NCI-H2227 (cell line): ENCODE data around the gene SYT7.

Source experiments
- DNase-seq: peaks from one replicate; lab custom pipeline; 2025; ENCODE audit not compliant: unreplicated experiment; lab: John Stamatoyannopoulos, UW

Gene SYT7

DNA sequence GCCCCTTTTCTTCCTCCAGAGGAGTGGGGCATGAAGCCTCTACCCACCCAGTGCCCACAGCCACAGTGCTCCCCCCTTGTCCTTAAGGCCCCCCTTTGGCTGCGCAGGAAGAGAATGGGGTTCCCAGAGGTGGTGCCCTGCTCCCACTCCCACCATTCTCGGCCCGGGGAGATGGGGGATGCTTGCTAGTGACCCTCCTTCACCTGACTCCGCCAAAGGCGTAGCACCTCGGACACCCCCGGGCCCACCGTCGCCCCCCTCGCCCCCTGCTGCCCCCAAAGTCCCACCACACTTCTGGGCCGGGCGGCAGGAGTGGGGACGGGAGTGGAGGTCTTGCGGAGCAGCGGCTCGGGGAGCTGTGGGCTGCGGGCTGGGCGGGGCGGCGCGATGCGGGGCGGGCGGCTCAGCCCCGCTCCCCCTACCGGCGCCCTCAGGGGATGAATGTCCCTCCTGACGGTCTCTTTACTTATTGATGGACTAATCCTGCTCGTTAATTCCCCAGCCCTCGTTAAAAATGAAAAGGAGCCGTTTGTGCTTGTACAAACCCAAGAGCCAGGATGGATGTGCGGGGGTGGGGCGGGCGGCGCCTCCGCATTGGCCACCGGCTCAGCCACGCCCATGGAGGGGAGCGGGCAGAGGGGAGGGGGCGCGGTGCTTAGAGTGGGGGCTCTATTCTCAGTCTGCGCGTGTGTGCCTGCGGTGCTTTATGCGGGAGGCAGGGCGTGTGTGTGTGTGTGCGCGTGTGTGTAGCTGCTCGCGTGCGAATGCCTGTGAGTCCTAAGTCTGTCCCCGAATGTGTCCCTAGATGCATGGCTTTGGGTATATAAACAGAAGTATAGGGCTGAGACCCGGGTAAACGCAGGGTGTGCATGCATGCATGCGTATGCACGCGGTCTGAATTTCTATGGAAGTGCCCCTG, 25.6 kb downstream of the SYT7 start:
- peak; percentile 77 for DNase-seq

DNA sequence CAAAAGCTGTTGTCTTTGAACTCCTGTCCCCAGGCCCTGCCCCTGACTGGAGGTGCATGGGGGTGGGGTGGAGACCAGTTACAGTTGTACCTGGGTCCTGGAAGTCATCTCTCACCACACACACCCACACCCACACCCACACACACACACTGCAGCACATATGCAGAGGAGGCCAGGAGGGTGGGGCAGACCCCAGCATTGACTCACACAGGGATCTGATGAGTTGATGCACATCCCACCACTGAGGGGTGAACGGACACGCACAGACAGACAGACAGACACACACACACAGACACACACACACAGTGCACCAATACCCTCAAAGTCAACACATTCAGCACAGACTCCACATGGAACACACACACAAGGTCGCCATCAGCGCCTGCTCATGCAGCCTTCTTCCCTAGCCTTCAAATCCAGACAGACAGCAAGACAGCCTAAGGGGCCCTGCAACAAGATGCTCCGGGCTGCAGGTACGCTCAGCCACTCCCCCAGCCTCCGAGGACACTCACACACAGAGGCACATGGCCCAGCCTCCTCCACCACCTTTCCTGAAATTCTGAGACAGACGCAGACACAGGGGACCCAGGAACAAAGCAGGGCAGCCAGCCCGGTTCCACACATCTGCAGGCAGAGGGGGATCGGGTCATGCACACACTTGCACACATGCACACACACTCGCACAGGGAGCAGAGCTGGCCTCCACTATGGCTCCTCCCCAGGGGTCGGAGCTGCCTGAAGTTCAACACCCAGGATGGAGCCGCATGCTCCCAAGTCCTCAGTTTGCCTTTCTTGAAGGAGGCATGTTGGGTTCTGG, 26.5 kb downstream of the SYT7 start:
- no peak for DNase-seq

DNA sequence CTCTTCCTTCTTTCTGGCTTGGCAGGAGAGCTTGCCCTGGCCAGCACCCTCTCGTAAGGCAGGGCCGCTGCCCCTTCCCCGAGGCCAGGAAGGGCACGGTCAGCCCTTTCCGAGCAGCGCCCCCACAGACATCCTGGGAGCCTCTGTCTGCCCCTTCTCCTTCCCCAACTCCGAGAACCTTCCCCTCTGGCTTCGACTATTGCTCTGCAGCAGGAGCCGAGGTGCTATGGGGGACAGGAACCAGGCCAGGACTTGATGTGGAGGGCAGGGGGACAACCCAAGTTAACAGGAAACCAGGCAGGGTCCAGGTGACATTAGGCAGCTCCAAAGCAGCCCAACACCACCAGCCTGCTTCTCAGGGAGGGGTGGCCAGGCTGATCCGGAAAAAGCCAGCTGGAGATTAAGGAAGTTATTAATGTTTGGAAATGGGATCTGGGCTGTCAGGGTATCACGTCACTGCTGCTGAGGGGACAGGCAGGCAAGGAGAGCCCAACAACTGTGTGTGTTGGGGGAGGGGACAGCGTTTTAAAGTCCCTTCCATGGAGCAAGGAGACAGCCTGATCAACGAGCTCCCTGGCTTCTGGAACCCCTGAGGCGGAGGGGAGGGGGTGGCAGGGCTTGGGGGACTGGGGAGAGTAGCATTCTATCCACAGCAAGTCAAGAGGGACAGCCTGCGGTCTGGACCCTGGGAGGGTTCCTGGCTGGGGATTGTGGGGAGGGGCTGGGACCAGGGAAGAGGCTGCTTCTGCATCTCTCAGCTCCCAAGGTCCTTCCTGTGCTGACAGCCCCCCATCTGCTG, 27.3 kb downstream of the SYT7 start:
- DNase-seq = no peak

DNA sequence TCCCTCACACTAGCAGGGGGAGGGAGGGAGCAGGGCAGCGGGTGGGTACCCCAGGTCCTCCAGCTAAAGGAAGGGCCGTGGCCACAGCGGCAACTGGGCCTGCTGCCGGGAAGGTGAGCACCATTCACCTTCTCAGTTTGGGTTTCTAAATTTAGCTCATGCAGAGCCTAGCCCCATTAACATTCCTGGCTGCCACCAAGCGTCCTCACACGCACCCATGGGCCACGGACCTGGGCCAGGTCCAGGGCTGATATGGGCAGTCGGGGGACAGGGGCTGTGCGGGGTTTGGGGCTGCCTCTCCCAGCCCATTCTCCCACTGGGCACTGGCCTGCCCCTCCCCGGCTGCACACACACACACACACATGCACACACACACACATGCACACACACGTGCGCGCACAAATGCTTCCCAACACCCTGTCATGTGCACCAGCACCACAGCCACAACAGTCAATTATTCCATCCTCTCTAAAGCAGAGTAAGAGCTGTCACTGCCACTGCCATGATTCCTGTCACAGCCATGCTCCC, 28.7 kb downstream of the SYT7 start:
- peak; percentile 59 for DNase-seq

DNA sequence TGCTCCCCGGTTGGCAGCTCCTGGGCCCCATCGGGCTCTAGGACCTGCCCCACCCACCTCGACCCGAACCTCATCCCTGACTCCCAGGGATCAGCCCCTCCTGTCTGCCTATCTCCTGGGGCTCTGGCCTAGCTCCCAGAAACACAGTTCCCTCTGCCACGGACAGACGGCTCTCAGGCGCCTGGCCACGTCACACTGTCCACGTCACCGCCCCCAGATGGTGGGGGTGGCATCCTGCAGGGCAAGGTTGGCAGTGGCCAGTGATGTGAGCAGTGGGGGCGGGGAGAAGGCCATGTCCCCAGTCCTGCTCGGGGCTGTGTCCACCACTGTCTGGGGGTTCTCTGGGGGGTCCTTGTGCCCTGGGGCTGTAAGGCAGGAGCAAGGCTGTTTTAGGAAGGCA, 29.2 kb downstream of the SYT7 start:
- no peak for DNase-seq

DNA sequence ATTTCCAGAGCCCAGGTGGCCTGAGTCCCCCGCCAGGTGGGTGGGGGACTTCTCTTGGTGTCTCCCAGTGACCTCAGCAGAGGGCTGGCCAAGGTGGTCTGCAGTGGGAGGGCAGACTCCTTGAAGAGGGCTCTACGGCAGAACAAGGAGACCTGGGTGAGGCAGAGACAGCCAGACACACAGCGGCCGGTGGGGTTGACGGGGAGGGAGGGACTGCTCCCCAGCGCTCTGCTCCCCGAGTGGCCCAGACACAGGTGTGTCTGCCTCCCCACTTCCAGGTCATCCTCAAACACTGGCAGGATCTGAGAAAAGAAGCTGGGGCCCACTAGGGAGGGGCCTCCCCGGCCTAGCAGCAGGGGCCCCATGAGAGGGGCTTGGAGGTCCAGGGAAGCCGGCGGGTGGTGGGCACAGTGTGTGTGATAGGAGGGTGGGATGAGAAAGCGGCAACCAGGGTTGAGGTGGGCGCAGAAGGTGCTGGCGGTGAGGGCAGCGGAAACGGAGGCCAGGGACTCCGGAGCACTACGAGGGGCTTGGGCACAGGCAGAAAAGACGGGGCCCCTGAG, 30.1 kb downstream of the SYT7 start:
- DNase-seq = no peak

DNA sequence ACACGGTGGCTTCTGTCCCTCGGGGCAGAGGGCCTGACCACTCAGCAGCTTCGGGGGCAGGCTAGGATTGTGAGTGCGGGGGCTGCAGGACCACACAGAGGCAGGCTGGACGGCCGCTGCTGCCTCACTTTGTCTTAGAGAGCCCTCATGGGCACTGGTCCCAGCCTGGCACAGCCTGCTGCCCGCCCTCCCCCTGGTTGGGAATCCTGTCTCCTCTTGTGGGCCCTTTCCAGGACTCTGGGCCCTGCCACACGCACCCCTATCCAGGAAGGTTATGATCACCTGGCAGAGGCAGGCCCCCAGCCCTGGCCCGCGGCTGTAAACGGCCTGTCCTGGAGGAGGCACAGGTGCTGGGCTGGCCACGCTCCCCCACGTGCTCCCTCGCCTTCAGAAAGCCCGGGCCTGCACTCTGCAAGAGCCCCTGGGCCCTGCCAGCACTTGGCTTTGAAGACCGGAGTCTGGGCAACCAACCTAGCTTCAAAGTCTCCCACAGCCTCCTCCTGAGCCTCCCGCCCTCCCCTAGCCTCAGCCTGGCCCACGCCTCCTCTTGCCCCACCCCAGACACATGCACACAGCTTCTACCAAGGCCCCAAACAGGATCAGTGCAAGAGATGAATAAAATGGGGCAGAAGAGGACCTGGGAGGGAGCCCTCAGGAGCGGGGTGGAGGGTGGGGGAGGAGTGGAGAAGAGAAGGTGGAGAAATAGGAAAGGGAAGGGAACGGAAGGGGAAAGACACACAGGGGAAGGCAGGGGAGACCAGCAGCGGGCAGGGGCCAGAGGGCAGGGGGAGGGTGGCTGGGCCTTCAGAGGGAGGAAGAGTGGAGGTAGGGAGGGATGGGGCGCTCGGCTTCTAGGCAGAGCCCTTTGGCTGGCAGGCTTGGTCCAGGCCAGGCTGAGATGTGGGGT, 31.0 kb downstream of the SYT7 start:
- DNase-seq = no peak

DNA sequence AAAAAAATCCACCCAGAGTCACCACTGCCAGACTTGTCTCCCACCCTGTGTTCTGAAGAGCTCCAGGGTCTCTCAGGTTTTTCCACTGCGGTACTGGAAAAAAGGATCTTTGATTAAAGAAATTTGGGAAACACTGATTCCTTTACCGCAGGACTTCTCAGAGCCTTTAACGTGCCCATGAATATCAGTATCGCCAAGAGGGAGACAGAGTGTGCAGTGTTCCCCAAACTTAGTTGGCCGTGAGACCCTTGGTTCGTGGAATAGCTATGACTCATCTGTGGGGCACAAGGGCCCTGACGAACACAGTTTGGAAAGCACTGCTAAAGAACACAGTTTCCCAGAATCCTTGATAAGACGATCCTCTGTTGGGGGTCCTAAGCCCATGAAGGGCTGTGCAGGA, 31.7 kb downstream of the SYT7 start:
- no peak for DNase-seq

DNA sequence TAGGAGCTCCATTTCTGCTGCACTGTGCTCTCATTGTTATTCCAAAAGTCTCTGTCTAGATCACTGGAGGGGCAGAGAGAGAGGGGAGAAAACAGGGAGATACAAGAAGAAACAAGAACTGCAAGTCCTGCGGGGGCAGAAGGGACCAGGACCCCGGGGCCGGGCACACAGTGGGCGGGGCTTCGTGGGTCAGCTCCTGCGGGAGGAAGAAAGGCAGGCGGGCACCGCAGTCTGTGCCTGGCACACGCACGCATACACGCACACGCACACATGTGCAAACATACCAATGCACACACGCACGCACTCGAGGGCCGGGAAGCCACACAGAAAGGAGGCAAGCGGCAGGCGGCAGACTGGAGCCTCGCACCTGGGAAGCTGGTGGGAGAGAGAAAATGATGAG, 33.6 kb downstream of the SYT7 start:
- DNase-seq = no peak

DNA sequence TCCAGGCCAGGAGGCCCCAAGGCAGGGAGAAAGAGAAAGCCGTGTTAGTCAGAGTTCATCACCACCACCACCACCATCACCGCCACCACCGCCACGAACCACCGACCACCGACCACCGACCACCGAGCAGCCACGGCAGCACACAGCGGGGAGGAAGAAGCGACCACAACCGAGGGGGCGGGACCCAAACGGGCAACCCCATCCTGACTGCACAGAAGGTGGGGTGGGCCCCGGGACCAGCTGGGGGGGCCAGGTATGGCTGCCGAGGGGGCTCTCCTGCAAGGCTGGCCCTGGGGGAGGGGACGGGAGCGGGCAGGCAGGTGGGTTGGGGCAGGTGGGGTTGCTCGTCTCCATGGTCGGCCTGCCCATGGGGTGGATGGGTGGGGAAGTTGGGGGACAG, 34.2 kb downstream of the SYT7 start:
- DNase-seq = no peak

DNA sequence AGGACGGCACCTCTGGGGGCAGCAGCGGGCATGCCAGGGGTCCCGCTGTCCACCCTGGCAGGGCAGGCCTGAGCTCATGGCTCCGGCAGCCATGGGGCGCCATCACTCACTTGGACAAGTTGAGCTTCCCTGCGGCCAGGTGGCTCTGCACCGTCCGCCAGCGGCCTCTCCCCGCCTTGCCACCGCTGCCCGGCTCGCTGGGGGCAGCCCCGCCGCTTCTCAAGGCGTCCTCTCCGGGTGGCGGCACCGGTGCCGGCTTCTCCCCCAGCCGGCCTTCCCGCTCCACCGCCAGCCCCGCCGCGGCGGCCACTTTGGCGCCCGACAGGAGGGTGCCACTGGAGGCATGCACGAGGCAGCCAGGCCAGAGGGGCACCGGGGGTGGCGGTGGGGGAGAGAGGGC, 35.0 kb downstream of the SYT7 start:
- no peak for DNase-seq

DNA sequence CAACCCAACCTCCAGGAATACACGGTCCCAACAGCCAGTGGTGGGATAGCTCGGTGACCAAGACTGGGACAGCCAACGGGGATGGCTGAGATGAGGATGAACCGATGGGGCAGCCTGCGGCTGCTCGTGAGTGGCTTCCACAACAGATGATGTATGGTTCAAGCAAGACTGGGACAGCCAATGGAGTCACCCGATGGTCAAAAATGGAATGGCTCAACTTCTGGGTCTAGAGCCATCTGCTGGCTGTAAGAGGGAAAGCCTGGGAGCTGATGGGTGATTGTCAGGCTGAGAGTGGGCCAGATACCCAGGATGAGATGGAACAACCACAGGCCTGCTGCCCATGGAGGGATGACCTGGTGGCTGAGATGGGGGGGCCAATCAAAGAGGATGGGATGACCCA, 35.5 kb downstream of the SYT7 start:
- DNase-seq = peak; percentile 18

DNA sequence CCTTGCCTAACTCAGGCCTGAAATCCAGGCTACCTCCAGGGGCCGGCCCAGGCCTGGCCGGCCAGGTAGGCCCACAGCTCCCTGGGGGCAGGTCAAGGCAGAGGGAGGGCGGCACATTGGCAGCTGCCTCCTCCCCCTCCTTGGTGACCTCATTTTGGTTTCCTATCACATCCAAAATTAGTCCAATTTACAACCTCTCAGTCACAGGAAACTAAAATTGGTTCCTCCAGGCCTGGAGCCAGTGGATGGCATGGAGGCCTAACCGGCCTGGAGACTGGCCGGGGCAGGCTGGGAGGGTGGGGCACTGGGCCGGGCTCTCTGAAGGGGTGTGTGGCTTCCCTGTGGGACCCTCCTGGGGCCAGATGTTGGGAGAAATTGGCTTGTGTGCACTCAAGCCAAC, 36.4 kb downstream of the SYT7 start:
- no peak for DNase-seq

DNA sequence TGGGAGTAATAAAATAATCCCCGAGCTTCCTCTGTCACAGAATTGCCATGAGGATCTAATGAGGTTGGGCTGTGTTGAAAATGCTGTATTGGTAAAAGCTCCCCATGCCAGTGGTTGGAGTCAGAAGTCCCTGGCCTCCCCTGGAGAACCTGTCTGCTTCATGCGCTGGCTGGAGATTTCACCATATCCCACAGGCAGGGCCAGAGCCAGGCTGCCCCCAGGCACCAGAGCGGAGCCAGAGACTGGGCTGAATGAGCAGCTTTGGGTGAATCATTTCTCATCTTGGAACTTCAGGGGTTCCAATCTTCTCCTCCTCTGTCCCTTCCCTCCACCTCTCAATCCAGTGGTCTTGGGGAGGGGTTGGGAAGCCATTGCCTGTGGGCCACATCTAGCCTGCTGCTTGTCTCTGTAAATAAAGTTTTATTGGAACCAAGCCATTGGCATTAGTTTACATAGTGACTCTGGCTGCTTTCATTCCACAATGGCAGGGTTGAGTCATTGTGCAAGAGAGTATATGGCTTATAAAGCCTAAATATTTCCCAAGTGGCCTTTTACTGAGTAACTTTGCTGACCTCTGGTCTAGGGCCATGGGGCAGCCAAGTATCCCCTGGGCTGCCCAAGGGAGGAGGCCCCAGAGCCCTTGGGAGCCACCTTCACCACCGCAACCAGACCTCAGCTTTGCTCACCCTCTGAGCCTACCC, 37.1 kb downstream of the SYT7 start:
- no peak for DNase-seq

DNA sequence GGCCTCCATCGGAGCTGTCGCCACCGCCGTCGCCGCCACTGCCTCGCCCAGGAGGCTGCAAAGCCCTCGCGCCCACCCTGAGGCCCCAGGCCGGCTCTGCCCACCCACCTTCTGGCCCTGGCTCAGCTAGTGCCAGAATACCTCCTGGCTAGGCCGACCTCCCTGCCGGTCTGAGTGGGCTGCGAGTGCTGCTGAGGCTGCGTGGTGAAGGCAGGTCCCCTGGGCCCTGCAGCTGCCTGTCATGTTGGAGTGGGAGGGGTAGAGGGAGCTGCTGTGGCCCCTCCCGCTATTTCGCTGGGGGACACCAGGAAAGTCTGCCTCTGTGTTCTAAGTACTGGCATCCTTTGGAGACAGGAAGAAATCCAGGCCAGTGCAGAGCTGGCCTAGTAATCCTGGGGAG, 38.2 kb downstream of the SYT7 start:
- no peak for DNase-seq

DNA sequence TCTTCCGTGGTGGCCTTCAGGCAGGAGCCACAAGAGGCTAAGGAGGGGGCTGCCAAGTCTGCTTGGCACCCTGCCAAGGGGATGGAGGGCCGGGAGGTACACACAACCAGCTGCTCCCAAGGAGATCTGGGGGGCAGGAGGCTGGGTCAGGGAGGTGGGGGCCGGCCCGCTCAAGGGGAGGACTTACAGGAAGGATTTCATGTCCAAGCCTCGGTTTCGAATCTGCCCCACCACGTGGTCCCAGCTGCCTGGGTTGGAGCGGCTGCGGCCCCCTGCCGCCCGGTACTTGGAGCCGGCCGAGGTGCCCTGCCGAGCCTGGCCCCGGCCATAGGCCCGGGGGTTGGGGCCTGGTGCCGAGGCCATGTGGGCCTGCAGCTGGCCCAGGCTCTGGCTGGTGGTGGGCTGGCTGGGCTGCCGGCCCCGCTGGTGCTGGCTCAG, 38.8 kb downstream of the SYT7 start:
- DNase-seq = peak; percentile 14

DNA sequence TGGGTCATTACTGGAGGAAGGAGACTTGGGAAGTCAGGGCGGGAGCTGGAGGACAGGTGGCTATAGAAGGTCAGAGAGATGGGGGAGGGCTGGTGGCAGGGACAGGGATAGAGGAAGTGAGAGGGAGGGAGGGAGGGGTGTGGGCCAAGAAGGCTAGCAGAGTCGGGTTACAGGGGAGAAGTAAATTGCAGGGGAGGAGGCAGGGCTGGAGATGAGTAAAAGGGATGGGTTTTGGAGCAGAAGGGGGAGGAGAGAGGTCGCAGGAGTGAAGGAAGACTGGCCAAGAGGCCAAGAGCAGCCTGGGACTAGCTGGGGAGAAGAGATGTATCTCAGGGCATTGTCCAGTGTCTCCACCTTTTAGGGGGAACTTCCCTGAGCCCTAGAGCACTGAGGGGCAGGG, 39.3 kb downstream of the SYT7 start:
- DNase-seq = no peak

DNA sequence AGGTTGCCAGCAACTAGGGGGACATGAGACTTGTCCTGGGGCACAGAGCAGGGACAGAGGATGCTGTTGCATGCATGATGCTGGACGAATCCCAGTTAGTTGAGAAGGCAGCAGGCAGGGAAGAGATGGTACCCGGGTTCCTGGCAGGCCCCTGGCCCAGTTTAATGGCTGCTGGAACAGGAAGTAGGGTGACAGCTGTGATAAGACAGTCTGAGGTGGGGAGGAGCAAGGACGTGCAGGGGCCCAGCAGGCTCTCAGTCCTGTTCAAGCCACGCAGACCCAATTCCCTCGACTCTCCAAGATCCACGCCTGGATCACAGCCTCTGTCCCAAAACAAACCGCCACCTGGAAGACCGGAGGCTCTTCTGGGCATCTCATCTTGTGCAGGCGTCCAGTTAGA, 40.3 kb downstream of the SYT7 start:
- DNase-seq = no peak

DNA sequence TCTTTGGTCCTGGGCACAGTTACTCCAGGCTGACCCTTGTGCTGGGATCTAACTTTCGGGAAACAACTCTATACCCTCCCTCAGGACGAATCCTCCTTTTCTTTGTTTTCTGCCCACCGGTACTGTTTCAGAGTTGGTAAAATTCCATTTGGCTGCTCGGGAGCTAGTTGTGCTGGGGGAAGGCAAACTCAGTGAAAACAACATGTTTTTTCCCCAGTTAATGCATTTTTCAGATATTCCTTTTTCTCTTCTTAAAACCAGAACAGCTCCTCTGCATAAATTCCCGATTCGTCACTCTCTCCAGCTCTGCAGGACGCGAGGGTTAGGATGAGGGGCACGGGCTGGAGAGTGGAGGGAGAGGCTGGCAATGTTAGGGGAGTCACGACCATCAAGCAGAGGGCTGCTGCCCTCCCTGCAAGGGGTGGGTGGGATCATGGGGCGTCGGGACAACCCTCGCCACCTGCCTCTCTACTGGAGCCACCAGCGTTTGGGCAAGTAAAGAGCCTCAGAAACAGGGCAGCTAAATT, 41.0 kb downstream of the SYT7 start:
- DNase-seq = no peak
